ENCODE results near the gene USP13. TPM values are rescaled to one million over a fixed set of nuclear protein-coding genes. Genes with fewer than 3 reads are reported as not detected.

The USP13 gene
- total and polyA plus RNA-seq, 4 donors = 4.3 to 25.2 (median 10.4) TPM

GRCh38 chr3:179797192-179797591, 144.4 kb downstream of the USP13 start:
- Histone ChIP-seq H3K36me3 (ENCODE audit: control insufficient read depth in 4 of 4, insufficient read depth in 4 of 4, low read length in 4 of 4) (no peaks in the 10 kb centered on the region), H3K9me3 (ENCODE audit: control insufficient read depth in 4 of 4, insufficient read depth in 3 of 4, low read length in 3 of 4) (no peaks in the 10 kb centered on the region), H3K4me3 (no peak overlapping the region), H3K27ac (ENCODE audit: low read depth in 1 of 2, low read length in 1 of 2) (no peak overlapping the region), H3K4me1 (ENCODE audit: control insufficient read depth in 5 of 5, insufficient read depth in 5 of 5, low read length in 5 of 5) (peaks cover 0 to 4% (median 0%) of the 10 kb centered on the region in 5 donors), H3K9ac (ENCODE audit: insufficient read depth in 1 of 2, low read length in 2 of 2) (no peak overlapping the region), H3K27me3 (ENCODE audit: control insufficient read depth in 3 of 3, insufficient read depth in 3 of 3, low read length in 2 of 3) (no peaks in the 10 kb centered on the region)
- no peak for ATAC-seq (ENCODE audit: insufficient read depth, low FRiP score)
- no peak for DNase-seq
- WGBS, 2 donors = 74 to 83% methylated on average over 1 of the region's 1 CpG
- TF ChIP-seq CTCF (IDR thresholded peaks at IDR 0.05; ENCODE audit: control extremely low read depth, extremely low read depth) = no peak

- ATAC-seq (ENCODE audit: insufficient read depth, low FRiP score) = peak; percentile 53
- no peaks in the 10 kb centered on the region for H3K27me3 ChIP-seq (ENCODE audit: control insufficient read depth in 3 of 3, insufficient read depth in 3 of 3, low read length in 2 of 3)
- TF ChIP-seq CTCF (IDR thresholded peaks at IDR 0.05; ENCODE audit: control extremely low read depth, extremely low read depth) = no peak
- H3K4me3 ChIP-seq = no peak overlapping the region
- H3K36me3 ChIP-seq (ENCODE audit: control insufficient read depth in 4 of 4, insufficient read depth in 4 of 4, low read length in 4 of 4) = no peaks in the 10 kb centered on the region
- H3K9me3 ChIP-seq (ENCODE audit: control insufficient read depth in 4 of 4, insufficient read depth in 3 of 4, low read length in 3 of 4) = no peaks in the 10 kb centered on the region
- H3K4me1 ChIP-seq (ENCODE audit: control insufficient read depth in 5 of 5, insufficient read depth in 5 of 5, low read length in 5 of 5) = no peaks in the 10 kb centered on the region
- no peak overlapping the region for H3K27ac ChIP-seq (ENCODE audit: low read depth in 1 of 2, low read length in 1 of 2)
- no peak for DNase-seq
- no peak overlapping the region for H3K9ac ChIP-seq (ENCODE audit: insufficient read depth in 1 of 2, low read length in 2 of 2)
These were observed 148.4 kb downstream of the USP13 start for GRCh38 chr3:179801263-179801662.

- no peak for DNase-seq
- 90% methylated on average over 4 of the region's 4 CpGs for WGBS, 2 donors
- H3K4me3 ChIP-seq = no peak overlapping the region
- H3K27me3 ChIP-seq (ENCODE audit: control insufficient read depth in 3 of 3, insufficient read depth in 3 of 3, low read length in 2 of 3) = no peaks in the 10 kb centered on the region
- no peaks in the 10 kb centered on the region for H3K4me1 ChIP-seq (ENCODE audit: control insufficient read depth in 5 of 5, insufficient read depth in 5 of 5, low read length in 5 of 5)
- no peaks in the 10 kb centered on the region for H3K9me3 ChIP-seq (ENCODE audit: control insufficient read depth in 4 of 4, insufficient read depth in 3 of 4, low read length in 3 of 4)
- ATAC-seq (ENCODE audit: insufficient read depth, low FRiP score) = no peak
- H3K9ac ChIP-seq (ENCODE audit: insufficient read depth in 1 of 2, low read length in 2 of 2) = no peak overlapping the region
- H3K36me3 ChIP-seq (ENCODE audit: control insufficient read depth in 4 of 4, insufficient read depth in 4 of 4, low read length in 4 of 4) = no peaks in the 10 kb centered on the region
- TF ChIP-seq CTCF (IDR thresholded peaks at IDR 0.05; ENCODE audit: control extremely low read depth, extremely low read depth) = no peak
- H3K27ac ChIP-seq (ENCODE audit: low read depth in 1 of 2, low read length in 1 of 2) = no peak overlapping the region
These were observed 149.0 kb downstream of the USP13 start for GRCh38 chr3:179801856-179802255.

GRCh38 chr3:179806177-179806576, 153.3 kb downstream of the USP13 start:
- no peaks in the 10 kb centered on the region for H3K36me3 ChIP-seq (ENCODE audit: control insufficient read depth in 4 of 4, insufficient read depth in 4 of 4, low read length in 4 of 4)
- H3K27ac ChIP-seq (ENCODE audit: low read depth in 1 of 2, low read length in 1 of 2) = no peak overlapping the region
- H3K9me3 ChIP-seq (ENCODE audit: control insufficient read depth in 4 of 4, insufficient read depth in 3 of 4, low read length in 3 of 4) = no peaks in the 10 kb centered on the region
- ATAC-seq (ENCODE audit: insufficient read depth, low FRiP score) (no peak), DNase-seq (no peak)
- WGBS, 2 donors = 78 to 91% methylated on average over 5 of the region's 5 CpGs
- H3K9ac ChIP-seq (ENCODE audit: insufficient read depth in 1 of 2, low read length in 2 of 2) = no peak overlapping the region
- no peak overlapping the region for H3K4me3 ChIP-seq
- no peaks in the 10 kb centered on the region for H3K4me1 ChIP-seq (ENCODE audit: control insufficient read depth in 5 of 5, insufficient read depth in 5 of 5, low read length in 5 of 5)
- H3K27me3 ChIP-seq (ENCODE audit: control insufficient read depth in 3 of 3, insufficient read depth in 3 of 3, low read length in 2 of 3) = no peaks in the 10 kb centered on the region
- no peak for TF ChIP-seq CTCF (IDR thresholded peaks at IDR 0.05; ENCODE audit: control extremely low read depth, extremely low read depth)
